Measurements from ENCODE around the gene GSG1L.
A peak's percentile ranks its signal among the peaks of the same experiment; 100 is the strongest.

GSG1L gene

GRCh38 chr16:27770271-27771196 is 293.0 kb downstream of the GSG1L start:
- H3K27me3 Mint-ChIP-seq, result no peaks in the 10 kb centered on the region
- peaks cover 2% of the 10 kb centered on the region for H3K36me3 Mint-ChIP-seq (ENCODE audit: low read depth)
- ATAC-seq (no peak), DNase-seq (no peak)
- no peak overlapping the region for H3K4me3 Mint-ChIP-seq
- H3K9me3 Mint-ChIP-seq, result no peaks in the 10 kb centered on the region
- H3K27ac Mint-ChIP-seq, result no peak overlapping the region
- H3K4me1 Mint-ChIP-seq, result no peaks in the 10 kb centered on the region

- Mint-ChIP-seq H3K36me3 (ENCODE audit: low read depth) (peaks cover 4% of the 10 kb centered on the region), H3K27me3 (no peaks in the 10 kb centered on the region), H3K4me3 (no peak overlapping the region), H3K4me1 (no peaks in the 10 kb centered on the region), H3K27ac (no peak overlapping the region), H3K9me3 (no peaks in the 10 kb centered on the region)
- ATAC-seq (no peak), DNase-seq (no peak)
Measured at GRCh38 chr16:27769561-27770255, 293.8 kb downstream of the GSG1L start.

GRCh38 chr16:27768651-27769272 is 294.8 kb downstream of the GSG1L start:
- Mint-ChIP-seq H3K4me1 (no peaks in the 10 kb centered on the region), H3K27ac (peak overlapping the region; percentile 12), H3K9me3 (no peaks in the 10 kb centered on the region), H3K27me3 (no peaks in the 10 kb centered on the region), H3K36me3 (ENCODE audit: low read depth) (peaks cover 12% of the 10 kb centered on the region), H3K4me3 (no peak overlapping the region)
- DNase-seq, result no peak
- ATAC-seq, result no peak

- no peaks in the 10 kb centered on the region for H3K4me1 Mint-ChIP-seq
- no peaks in the 10 kb centered on the region for H3K27me3 Mint-ChIP-seq
- ATAC-seq (no peak), DNase-seq (no peak)
- no peak overlapping the region for H3K4me3 Mint-ChIP-seq
- H3K36me3 Mint-ChIP-seq (ENCODE audit: low read depth), result peaks cover 15% of the 10 kb centered on the region
- no peak overlapping the region for H3K27ac Mint-ChIP-seq
- H3K9me3 Mint-ChIP-seq, result no peaks in the 10 kb centered on the region
Measured at GRCh38 chr16:27767971-27768591, 295.4 kb downstream of the GSG1L start.

- Mint-ChIP-seq H3K36me3 (ENCODE audit: low read depth) (peaks cover 20% of the 10 kb centered on the region), H3K27me3 (no peaks in the 10 kb centered on the region), H3K9me3 (no peaks in the 10 kb centered on the region), H3K4me3 (no peak overlapping the region), H3K4me1 (no peaks in the 10 kb centered on the region), H3K27ac (no peak overlapping the region)
- no peak for ATAC-seq
- DNase-seq, result no peak
Measured at GRCh38 chr16:27767081-27767480, 296.4 kb downstream of the GSG1L start.

GRCh38 chr16:27766236-27766925 is 297.1 kb downstream of the GSG1L start:
- peaks cover 26% of the 10 kb centered on the region for H3K36me3 Mint-ChIP-seq (ENCODE audit: low read depth)
- H3K4me3 Mint-ChIP-seq, result no peak overlapping the region
- no peaks in the 10 kb centered on the region for H3K27me3 Mint-ChIP-seq
- ATAC-seq (no peak), DNase-seq (no peak)
- H3K9me3 Mint-ChIP-seq, result no peaks in the 10 kb centered on the region
- no peaks in the 10 kb centered on the region for H3K4me1 Mint-ChIP-seq
- no peak overlapping the region for H3K27ac Mint-ChIP-seq

- no peaks in the 10 kb centered on the region for H3K9me3 Mint-ChIP-seq
- no peak for DNase-seq
- no peaks in the 10 kb centered on the region for H3K27me3 Mint-ChIP-seq
- no peak overlapping the region for H3K27ac Mint-ChIP-seq
- no peak overlapping the region for H3K4me3 Mint-ChIP-seq
- H3K4me1 Mint-ChIP-seq, result no peaks in the 10 kb centered on the region
- H3K36me3 Mint-ChIP-seq (ENCODE audit: low read depth), result peaks cover 24% of the 10 kb centered on the region
- no peak for ATAC-seq
Measured at GRCh38 chr16:27764869-27765675, 298.4 kb downstream of the GSG1L start.

- ATAC-seq, result no peak
- no peak overlapping the region for H3K4me3 Mint-ChIP-seq
- no peak overlapping the region for H3K27ac Mint-ChIP-seq
- no peaks in the 10 kb centered on the region for H3K9me3 Mint-ChIP-seq
- DNase-seq, result no peak
- peaks cover 24% of the 10 kb centered on the region for H3K36me3 Mint-ChIP-seq (ENCODE audit: low read depth)
- H3K27me3 Mint-ChIP-seq, result no peaks in the 10 kb centered on the region
- no peaks in the 10 kb centered on the region for H3K4me1 Mint-ChIP-seq
Measured at GRCh38 chr16:27764427-27764826, 299.1 kb downstream of the GSG1L start.

- Mint-ChIP-seq H3K27me3 (no peaks in the 10 kb centered on the region), H3K9me3 (no peaks in the 10 kb centered on the region), H3K36me3 (ENCODE audit: low read depth) (peaks cover 24% of the 10 kb centered on the region), H3K4me3 (no peak overlapping the region), H3K27ac (no peak overlapping the region), H3K4me1 (no peaks in the 10 kb centered on the region)
- ATAC-seq (no peak), DNase-seq (no peak)
Measured at GRCh38 chr16:27762441-27762840, 301.1 kb downstream of the GSG1L start.

GRCh38 chr16:27761816-27762215 is 301.7 kb downstream of the GSG1L start:
- Mint-ChIP-seq H3K36me3 (ENCODE audit: low read depth) (peaks cover 24% of the 10 kb centered on the region), H3K27ac (no peak overlapping the region)

GRCh38 chr16:27760789-27761176 is 302.7 kb downstream of the GSG1L start:
- no peak for DNase-seq
- no peak overlapping the region for H3K4me3 Mint-ChIP-seq
- H3K36me3 Mint-ChIP-seq (ENCODE audit: low read depth), result peaks cover 24% of the 10 kb centered on the region
- H3K27me3 Mint-ChIP-seq, result no peaks in the 10 kb centered on the region
- no peak for ATAC-seq
- H3K27ac Mint-ChIP-seq, result no peak overlapping the region
- H3K9me3 Mint-ChIP-seq, result no peaks in the 10 kb centered on the region
- no peaks in the 10 kb centered on the region for H3K4me1 Mint-ChIP-seq

More at GRCh38 chr16:27761816-27762215, 301.7 kb downstream of the GSG1L start:
- DNase-seq, result no peak
- ATAC-seq, result no peak
- H3K27me3 Mint-ChIP-seq, result no peaks in the 10 kb centered on the region
- H3K9me3 Mint-ChIP-seq, result no peaks in the 10 kb centered on the region
- H3K4me1 Mint-ChIP-seq, result no peaks in the 10 kb centered on the region
- H3K4me3 Mint-ChIP-seq, result no peak overlapping the region

GRCh38 chr16:27759967-27760788 is 303.3 kb downstream of the GSG1L start:
- Mint-ChIP-seq H3K36me3 (ENCODE audit: low read depth) (peaks cover 24% of the 10 kb centered on the region), H3K27me3 (no peaks in the 10 kb centered on the region), H3K9me3 (no peaks in the 10 kb centered on the region), H3K4me1 (no peaks in the 10 kb centered on the region), H3K4me3 (no peak overlapping the region), H3K27ac (no peak overlapping the region)
- ATAC-seq (no peak), DNase-seq (no peak)
